ENCODE measurements around the gene TADA2B. TPM values are rescaled to one million over a fixed set of nuclear protein-coding genes. Genes with fewer than 3 reads are reported as not detected.
A peak's percentile ranks its signal among the peaks of the same experiment; 100 is the strongest.
"Not testable (repeated sequence)": the region's sequence is repeated elsewhere in the genome, so short reads cannot be mapped to it uniquely, and the experiment has no call there.

The TADA2B gene
- total RNA-seq, 1 donor from 2014 or later = 37.3 TPM

- TF ChIP-seq CTCF (IDR thresholded peaks at IDR 0.05) = no peak
- H3K9me3 ChIP-seq = peaks cover 0 to 2% of the 10 kb centered on the region in 2 donors
- H3K27ac ChIP-seq = no peak overlapping the region
- no peak for DNase-seq (ENCODE audit: low spot score in 2 of 2)
- no peaks in the 10 kb centered on the region for H3K36me3 ChIP-seq
- H3K4me3 ChIP-seq = no peak overlapping the region
- no peaks in the 10 kb centered on the region for H3K4me1 ChIP-seq
- intact Hi-C loops (cut with DNase I) = loop anchor here (10.0 kb wide), 1 partner anchor 502 kb away; the partner anchor contains the start of gene MAN2B2
- H3K27me3 ChIP-seq = no peaks in the 10 kb centered on the region
Observed at GRCh38 chr4:7076696-7077082, 33.5 kb downstream of the TADA2B start.

- no peak for DNase-seq (ENCODE audit: low spot score in 2 of 2)
- peaks cover 0 to 2% of the 10 kb centered on the region in 2 donors for H3K9me3 ChIP-seq
- no peak overlapping the region for H3K27ac ChIP-seq
- no peaks in the 10 kb centered on the region for H3K36me3 ChIP-seq
- no peaks in the 10 kb centered on the region for H3K27me3 ChIP-seq
- intact Hi-C loops (cut with DNase I) = loop anchor here (10.0 kb wide), 1 partner anchor 503 kb away; the partner anchor contains the start of gene MAN2B2
- H3K4me1 ChIP-seq = no peaks in the 10 kb centered on the region
- no peak for TF ChIP-seq CTCF (IDR thresholded peaks at IDR 0.05)
- H3K4me3 ChIP-seq = no peak overlapping the region
Observed at GRCh38 chr4:7077371-7077770, 34.2 kb downstream of the TADA2B start.

GRCh38 chr4:7078025-7078424 is 34.9 kb downstream of the TADA2B start:
- no peaks in the 10 kb centered on the region for H3K4me1 ChIP-seq
- no peak for TF ChIP-seq CTCF (IDR thresholded peaks at IDR 0.05)
- intact Hi-C loops (cut with DNase I) = loop anchor here (10.0 kb wide), 1 partner anchor 503 kb away; the partner anchor contains the start of gene MAN2B2
- no peak for DNase-seq (ENCODE audit: low spot score in 2 of 2)
- no peaks in the 10 kb centered on the region for H3K36me3 ChIP-seq
- no peaks in the 10 kb centered on the region for H3K27me3 ChIP-seq
- peaks cover 0 to 2% of the 10 kb centered on the region in 2 donors for H3K9me3 ChIP-seq
- H3K4me3 ChIP-seq = no peak overlapping the region
- H3K27ac ChIP-seq = no peak overlapping the region

GRCh38 chr4:7079483-7079882 is 36.3 kb downstream of the TADA2B start:
- intact Hi-C loops (cut with DNase I) = loop anchor here (10.0 kb wide), 1 partner anchor 505 kb away; the partner anchor contains the start of gene MAN2B2
- H3K4me1 ChIP-seq; DNase-seq (ENCODE audit: low spot score in 2 of 2); H3K9me3 ChIP-seq; H3K27ac ChIP-seq; H3K4me3 ChIP-seq; H3K36me3 ChIP-seq; H3K27me3 ChIP-seq: not testable (repeated sequence)

GRCh38 chr4:7079909-7080308 is 36.7 kb downstream of the TADA2B start:
- H3K9me3 ChIP-seq; H3K27ac ChIP-seq; H3K27me3 ChIP-seq; DNase-seq (ENCODE audit: low spot score in 2 of 2); H3K4me1 ChIP-seq; H3K36me3 ChIP-seq; H3K4me3 ChIP-seq: not testable (repeated sequence)
- intact Hi-C loops (cut with DNase I) = loop anchor here (10.0 kb wide), 1 partner anchor 505 kb away; the partner anchor contains the start of gene MAN2B2

GRCh38 chr4:7083597-7084563 is 40.7 kb downstream of the TADA2B start:
- Histone ChIP-seq H3K9me3 (peaks cover 0 to 2% of the 10 kb centered on the region in 2 donors), H3K27ac (no peak overlapping the region), H3K27me3 (no peaks in the 10 kb centered on the region), H3K4me1 (no peaks in the 10 kb centered on the region), H3K4me3 (peak overlapping the region; percentile 1 to 26), H3K36me3 (no peaks in the 10 kb centered on the region)
- no peak for TF ChIP-seq CTCF (IDR thresholded peaks at IDR 0.05)
- DNase-seq (ENCODE audit: low spot score in 2 of 2) = no peak
- intact Hi-C loops (cut with DNase I) = no loop called here

- peak overlapping the region; percentile 1 to 26 for H3K4me3 ChIP-seq
- H3K9me3 ChIP-seq; H3K27me3 ChIP-seq; H3K4me1 ChIP-seq; H3K36me3 ChIP-seq; H3K27ac ChIP-seq; intact Hi-C loops (cut with DNase I); DNase-seq (ENCODE audit: low spot score in 2 of 2): not testable (repeated sequence)
Observed at GRCh38 chr4:7084564-7084961, 41.4 kb downstream of the TADA2B start.
